Left renal pelvis (tissue), 4 donors: ENCODE data around the gene ZNF474. TPM values are rescaled to one million over a fixed set of nuclear protein-coding genes. Genes with fewer than 3 reads are reported as not detected.
"Not testable (repeated sequence)": the region's sequence is repeated elsewhere in the genome, so short reads cannot be mapped to it uniquely, and the experiment has no call there.

Experiments used
- DNase-seq, 4 donors: peaks; one replicate each; pipeline ENCODE4 v3.0.0-alpha.2; 2013; ENCODE audit warnings: low read depth in 4 of 4, low spot score in 3 of 4
- polyA plus RNA-seq, 4 donors: library from polyadenylated mRNA; unstranded; fragments of 120-200 nt; gene quantifications; one replicate each; pipeline ENCODE4 v1.2.1, GENCODE V29; 2013; ENCODE audit not compliant: insufficient read length in 4 of 4

ZNF474 gene
- polyA plus RNA-seq: under 1 TPM; 0.26 to 0.77 (median 0.71) TPM

DNA sequence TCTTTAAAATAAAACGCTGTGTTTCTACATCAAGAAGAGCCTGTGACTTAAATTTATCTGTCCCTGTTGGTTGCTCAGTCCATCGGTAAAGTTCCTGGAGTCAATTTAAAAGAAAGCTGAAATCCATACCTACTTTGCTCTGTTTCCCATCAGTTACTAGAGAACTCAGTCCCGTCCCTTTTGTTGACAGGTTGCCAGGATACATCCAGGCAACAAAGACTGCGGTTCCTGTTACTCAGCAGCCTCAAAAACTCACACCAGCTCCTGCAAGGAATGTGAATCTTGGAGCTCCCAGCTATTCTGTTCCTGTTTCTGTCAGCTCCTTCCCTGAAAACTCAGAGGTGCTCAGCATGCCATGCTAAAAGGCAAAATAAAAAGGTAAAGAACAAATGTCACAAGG lies at the start of gene ZNF474:
ZNF474 (plus strand) TSS at position 241 of the 400 bp plus-strand sequence. CDS start 22,445 bp downstream, outside the sequence.
- peak; percentile 48 to 76 (median 64) for DNase-seq

DNA sequence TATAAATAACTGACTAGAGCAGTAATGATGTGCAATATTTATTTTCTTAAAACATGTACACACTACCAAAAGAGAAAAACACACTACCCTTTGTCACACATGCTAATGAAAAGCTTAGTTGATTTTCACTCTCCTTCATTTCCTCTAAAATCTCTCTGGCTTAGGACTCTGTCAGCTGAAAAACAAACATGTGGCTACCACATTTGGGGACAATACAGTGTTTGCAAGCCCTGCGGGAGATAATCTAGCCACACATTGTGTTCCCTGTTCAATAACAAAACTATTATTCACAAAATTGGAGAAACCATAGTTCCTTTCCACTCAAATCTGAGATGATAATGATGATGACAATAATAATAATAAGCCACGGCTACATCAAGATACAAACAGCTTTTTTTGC lies 47.8 kb upstream of the ZNF474 start:
- DNase-seq: no peak

DNA sequence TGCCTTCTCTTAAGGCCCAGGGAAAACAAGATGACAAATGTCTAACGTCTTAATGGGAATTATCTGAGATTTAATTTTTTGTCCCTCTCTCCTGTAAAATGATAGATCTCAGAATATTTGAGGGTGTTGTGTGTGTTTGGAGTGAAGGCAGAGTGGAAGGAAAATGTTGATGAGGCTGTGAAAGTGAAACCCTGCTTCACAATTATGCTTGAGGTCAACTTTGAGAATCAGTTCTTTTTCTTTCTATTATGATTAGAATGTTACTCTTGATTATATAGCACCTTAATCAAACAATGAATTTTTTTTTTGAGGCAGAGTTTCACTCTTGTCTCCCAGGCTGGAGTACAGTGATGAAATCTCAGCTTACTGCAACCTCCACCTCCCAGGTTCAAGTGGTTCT lies 45.8 kb upstream of the ZNF474 start:
- no peak for DNase-seq

DNA sequence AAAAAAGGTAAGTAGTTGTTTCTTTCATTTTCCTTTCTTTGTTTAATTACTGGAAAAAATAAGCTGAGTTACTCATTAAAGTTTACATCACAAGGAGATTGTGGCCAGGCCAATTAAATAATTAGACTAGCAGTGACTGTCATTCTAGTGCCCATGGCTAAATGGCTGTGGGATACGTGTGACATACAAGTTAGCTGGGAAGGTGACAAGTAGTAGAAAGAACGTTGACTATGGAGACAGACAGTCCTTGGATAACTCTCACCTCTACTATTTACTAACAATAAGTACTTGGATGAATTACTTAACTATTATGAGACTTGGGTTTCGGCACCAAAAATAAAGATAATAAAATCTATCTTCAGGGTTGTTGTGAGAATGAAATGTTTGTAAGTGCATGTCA lies 44.3 kb upstream of the ZNF474 start:
- no peak for DNase-seq

DNA sequence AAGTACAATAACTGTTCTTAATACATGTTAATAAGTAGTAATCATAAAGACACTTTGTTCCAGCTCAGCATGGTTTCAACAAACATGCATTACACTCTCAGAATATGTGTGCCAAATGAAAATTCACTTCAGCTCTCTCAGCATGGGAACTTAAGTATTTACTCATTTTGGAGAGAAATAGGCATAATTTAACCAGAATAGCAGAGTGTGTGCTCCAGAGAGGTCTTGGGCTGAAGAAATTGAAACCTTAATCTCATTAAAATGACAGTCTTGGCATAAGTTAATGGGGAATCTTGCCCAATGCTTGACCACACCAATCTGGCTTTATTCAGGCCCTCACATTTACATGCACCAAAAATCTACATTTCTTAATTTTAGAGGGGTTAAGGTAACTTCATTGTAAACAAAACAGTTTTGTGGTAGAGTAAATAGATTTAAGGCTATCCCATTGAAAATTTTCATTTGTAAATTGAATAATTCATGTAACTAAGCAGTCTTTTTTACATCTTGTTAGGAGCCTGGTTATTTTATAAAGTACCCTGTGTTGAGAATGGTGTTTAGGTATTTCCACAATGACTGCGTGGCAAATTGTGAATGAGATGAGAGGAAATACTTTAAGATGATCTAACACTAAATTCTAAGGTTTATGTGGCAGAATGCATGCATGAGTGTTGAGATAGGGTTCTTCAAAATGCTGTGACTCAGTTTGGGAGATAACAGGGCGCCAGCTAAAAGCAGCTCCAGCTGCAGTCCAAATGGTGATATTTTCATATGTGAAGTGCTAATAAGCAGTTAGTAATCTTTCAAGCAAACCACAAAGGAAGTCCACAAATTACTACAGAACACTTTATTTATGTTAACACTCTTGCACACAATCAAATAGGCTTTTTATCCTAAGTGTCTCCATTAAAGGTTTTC lies 40.0 kb upstream of the ZNF474 start:
- DNase-seq: no peak

DNA sequence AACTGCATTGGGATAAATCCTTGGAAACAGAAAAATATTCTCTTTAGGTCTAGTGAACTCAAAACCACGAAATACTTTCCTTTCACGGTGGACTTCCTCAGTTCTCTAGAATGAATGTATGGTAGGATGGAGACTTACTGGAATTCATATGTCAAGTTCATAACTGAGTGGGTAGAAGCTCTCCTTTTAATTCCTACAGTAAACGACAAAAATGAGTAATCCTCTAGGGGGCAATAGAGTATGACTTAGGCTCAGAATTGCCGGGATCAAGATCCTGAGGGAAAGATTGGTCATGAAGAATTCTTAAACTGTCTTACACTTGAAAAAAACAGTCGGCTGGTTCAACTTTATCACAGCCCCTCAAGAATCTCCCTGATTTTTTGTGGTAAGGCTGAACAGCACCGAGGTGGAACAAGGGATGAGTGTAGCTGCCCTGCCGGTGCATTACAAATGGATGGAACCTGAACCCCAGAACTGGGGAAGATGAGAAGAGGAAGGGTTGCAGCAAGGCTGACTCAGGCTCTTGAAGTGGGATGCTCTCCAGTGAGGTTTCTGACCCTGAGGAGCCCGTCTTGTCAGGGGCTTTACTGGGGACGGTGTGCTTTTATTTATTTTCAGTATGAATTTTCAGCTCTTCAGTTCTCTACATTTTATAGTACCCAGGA lies 37.3 kb upstream of the ZNF474 start:
- DNase-seq: no peak

DNA sequence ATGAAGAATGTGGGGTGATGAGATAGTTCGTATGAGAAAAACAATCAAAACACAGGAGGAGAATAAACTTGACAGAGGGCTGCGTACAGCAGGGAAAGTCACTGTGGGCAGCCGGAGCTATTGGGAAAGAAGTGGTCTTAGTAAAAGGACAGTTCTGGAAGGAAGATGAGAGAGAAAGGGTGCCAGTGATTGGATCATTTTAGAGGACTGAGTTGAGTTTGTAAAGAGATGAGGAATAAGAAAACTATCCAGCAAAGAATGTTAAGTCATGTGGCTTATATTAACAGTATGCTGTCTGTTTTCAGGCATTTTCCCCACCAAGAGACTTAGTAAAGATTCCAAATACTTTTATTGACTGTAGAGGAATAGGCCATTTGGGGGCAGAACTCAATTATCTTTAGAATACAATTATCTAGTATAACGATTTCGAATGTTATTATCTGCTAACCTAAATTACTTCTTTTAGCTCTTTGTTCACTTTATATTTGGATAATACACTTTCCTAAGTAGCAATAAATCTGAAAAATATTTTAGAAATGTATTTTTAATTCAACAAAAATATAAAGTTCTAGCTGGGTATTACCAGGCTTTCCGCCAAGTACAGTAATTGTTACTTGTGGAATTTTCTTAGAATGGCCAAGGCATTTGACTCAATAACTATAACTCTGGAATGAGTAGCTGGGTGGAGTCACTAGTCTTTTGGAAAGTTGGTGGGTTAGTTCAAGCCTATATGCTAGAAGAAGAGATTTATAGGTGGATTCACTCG lies 35.7 kb upstream of the ZNF474 start:
- DNase-seq: no peak

DNA sequence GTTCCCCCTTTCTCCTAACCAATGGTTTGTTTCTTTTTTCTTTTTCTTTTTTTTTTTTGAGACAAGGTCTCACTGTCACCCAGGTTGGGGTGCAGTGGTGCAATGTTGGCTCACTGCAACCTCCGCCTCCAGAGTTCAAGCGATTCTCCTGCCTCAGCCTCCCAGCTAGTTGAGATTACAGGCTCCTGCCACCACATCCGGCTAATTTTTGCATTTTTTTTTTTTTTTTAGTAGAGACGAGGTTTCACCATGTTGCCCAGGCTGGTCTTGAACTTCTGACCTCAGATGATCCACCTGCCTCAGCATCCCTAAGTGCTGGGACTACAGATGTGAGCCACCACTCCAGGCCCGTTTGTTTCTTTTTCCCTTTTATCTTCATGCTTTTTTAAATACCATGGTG lies 35.1 kb upstream of the ZNF474 start:
- not testable (repeated sequence) for DNase-seq

DNA sequence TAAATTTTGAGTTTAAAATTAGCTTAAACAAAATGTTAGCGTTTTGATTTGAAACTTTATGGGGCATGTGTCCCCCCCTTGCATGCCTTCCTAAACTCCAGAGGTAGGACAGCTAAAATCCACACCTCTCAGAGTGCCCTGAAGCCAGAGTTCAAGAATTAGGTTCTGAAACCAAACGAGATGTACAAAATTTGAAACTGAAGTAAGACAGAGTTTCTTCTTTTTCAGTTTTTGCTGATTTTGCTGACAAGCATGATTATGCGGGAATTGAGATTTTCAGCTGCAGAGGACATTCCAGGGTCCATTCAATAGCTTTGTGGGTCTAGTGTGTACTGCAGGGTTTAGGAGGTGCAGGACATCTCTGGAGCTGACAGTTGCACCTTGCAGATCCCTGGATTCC lies 34.2 kb upstream of the ZNF474 start:
- no peak for DNase-seq

DNA sequence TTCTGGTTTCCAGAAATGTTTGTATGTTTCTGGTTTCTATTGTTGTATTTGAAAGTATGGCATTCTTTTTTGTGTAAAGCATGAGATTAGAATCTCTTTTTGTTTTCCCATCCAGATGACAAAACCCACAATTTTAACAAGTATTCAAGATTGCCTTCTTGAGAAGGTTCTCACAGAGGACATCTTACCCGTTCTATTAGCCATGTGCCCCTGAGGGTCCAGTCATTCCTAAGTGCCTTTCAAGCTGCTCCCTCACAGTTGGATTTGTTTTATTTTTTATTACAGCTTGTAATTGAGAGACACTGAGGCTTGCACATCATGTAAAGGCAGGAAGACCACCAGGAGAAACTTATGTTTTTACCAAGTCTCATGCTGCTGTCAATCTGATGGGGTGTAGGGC lies 32.0 kb upstream of the ZNF474 start:
- no peak for DNase-seq

DNA sequence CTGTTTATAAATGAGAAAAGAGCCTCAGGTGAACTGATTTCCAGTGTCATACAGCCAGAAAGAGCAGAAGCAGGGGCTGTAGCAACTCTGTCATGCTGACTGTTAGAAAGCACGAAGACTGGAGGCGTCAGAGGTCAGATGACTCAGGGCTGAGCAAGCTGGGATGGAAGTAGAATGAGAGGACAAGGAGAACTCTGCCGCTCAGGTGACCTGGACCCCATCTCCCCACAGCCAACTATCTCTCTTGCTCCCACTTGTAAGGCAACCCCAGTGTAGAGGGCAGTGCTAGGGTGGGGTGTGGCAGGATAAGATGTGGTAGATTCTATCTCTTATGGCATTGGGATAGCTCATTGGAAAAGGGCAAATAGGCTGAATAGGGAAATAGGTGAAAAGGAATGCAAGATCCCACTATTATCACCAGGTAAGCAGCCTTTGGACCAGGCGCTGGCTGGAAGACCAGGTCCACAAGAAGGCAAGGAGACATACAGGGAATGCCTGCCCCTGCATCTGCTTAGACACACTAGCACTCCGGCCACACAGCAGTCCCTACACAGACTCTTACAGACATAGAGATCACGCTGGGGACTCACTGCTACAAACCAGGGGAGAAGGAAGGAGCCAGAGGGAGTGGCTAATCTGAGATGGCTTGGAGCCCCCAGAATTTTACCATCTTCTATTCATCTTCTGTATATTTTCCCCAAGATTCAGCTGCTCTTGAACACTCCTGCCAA lies 30.1 kb upstream of the ZNF474 start:
- DNase-seq: no peak

DNA sequence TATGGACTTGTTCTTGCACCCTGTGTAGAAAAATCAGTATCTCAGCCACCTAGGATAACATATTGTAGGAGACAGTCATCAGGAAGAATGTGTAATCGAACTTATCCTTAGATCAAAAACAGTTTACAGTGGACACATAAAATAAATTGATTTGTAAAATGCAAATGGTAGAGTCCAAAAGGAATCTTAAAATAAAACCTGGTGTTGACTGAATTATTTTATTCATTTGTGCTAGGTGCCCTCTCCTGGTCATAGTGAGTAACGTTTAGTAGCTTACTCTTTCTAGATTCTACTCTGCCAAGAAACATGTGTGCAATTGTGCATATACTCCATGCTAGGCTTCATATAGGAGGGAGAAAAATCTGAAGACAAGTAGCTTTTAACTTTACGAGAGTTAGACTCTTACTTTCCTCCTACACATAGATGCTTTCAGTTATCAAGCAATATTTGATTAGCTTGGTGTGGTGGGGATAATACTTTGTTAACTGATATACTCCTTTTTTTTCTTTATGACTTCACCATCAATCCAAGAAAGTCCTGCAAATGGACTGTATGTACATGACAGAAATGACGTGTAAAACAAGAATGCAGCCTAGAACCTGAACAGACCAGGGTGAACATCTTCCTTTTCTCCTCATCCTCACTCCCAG lies 27.6 kb upstream of the ZNF474 start:
- DNase-seq: no peak

DNA sequence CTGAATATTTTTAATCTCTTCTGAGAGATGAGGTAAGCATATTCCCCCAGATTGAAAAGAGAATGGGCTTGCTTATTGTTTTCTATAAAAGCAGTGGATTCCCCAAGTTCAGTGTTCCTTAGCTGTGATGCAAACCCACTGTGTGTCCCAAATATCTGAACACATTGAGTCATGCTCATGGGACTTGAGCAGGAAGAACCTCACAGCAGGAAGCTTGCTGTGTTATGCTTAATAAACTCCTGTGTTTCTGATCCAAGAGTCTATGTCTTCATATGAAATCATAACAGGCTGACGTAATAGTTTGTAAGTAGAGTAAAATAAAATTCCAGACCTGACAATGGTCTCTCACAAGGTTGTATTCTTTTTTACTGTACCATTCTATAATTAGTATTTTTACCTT lies 26.5 kb upstream of the ZNF474 start:
- DNase-seq: no peak

DNA sequence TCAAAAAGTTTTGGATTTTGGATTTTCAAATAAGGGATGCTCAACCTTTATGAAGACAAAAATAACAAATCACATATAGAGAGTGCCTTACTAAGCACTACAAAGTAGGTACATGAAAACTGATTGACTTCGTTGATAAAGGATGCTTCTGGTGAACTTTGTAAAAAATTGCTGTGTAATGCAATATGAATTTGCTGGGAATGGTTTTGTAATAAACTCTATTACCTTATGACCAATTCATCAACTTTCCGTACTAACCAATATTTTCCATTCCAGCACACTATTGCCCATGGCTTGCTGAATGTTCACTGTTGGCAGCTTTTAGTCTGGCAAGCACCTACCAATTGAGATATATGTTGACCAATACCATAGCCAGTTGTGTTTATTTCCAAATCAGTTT lies 23.4 kb upstream of the ZNF474 start:
- no peak for DNase-seq

DNA sequence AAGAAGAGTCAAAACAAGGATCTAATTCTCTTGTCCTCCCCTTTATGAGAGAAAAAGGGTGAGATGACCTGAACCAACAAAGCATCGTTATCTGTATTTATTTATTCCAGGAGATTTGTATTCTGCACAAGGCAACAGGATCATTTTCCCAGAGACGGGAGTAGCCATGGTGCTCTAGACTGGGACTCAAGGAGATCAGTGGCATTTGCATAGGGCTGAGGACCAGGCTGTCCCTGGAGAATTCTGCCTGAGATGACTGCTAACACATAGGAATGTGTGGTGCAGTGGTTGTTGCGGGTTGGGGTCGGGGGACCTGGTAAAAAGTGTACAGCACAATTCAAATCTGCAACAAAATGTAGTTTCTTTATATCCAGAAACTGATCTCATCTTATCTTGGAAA lies 22.3 kb upstream of the ZNF474 start:
- DNase-seq: no peak

DNA sequence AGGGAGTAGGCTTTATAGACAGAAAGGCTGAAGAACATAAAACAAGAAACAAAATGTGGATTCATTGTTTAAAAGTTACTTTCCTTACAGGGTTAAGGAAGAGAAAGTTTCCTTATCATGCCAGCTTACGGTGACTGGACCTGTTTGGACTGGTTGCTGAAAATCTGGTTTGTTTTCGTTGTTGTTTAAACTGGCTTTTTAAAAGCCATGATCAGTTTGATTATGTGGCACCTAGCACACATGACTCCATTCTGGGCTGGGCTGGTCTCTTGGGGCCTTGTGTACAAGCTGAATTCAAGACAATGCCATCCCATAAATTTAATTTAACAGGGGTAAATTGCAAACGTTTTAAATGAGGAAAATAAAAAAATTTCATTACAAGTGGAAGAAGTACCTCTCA lies 18.4 kb upstream of the ZNF474 start:
- no peak for DNase-seq

DNA sequence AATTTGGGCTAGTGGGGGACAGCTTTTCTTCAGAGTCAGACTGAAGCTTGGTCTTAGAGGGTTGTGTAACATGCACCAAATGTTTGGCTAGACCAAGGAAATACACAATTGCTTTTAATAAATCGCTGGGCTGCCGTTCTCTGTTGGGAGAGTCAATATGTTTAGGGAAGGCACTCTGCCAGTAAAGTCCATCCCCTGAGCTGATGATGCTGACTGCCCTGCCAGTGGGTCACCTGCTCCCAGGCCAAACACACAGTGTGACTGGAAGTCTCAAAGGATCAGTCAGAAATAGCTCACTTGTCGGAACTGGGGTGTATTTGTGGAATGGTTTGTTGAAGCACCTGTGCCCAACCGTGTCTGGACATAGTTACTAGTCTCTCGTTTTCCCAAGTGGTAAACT lies 17.9 kb upstream of the ZNF474 start:
- DNase-seq: no peak

DNA sequence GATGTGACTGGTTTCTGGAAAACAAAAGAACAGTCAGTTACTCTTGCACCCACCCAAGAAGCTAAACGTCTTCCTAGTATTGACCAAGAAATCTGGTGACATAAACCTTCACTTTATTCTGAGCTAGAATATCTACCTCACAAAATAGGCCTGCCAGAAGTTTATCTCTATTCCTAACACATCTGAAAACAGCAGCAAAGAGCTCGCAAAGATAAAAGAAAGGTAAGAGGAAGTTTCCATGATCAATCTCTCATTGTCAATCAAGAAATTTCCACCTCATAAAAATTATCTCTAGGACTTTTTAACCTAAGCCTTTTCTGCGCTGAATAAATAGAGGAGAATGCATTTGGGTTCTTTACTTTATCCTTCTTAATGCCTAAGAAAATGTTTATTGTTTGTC lies 17.3 kb upstream of the ZNF474 start:
- DNase-seq: no peak

DNA sequence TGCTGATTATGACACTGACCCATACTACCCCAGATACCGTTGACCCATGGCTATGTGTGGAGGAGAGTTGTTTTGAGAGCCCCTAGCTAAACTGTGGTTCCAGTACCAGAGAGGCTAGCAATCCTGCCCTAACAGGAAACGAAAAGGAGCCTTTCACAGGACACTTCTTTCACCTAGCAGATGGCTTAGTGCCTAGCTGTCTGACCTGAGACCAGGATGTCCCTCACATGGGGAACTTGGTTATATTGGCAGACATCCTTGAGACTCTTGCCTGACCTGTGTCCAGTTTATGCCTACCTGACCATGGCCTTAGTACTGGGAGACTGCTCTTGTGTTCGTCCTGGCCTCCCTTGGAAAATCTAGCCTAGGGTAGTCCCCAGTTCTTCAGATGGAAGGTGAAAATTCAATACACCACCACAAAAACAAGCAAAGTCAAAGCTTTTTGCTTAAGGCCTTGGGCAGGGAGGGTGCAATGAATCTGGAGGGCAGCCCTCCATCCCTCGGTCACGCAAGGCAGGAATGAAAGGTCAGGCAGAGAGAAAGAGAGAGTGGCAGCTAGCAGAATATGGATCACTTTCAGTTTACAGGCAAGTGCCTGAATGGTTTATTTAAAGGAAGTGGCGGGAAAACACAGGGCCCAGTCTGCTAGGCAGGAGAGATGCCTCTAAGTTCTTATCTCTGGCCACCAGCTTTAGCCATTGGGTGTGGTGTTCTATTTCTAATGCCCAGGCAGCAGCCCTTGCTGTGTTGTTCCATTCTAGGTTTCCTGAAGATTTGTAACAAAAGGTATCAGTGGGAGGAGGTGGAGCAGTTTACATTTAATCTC lies 16.4 kb upstream of the ZNF474 start:
- no peak for DNase-seq
